Liver (tissue), 9 donors: ENCODE data around the gene KCNN3. TPM values are rescaled to one million over a fixed set of nuclear protein-coding genes. Genes with fewer than 3 reads are reported as not detected.

ENCODE experiments used
- DNase-seq: peaks from one replicate; pipeline ENCODE4 v3.0.0-alpha.2; 2017; ENCODE audit warnings: low spot score
- H3K27ac ChIP-seq, 2 donors: one replicate each; pipeline ENCODE4 v1.7.0; 2013; ENCODE audit warnings: inconsistent platforms in 2 of 2, low read length in 2 of 2, control low read depth in 1 of 2, low read depth in 1 of 2, mild to moderate bottlenecking in 1 of 2
- H3K27me3 ChIP-seq, 4 donors: one replicate each; pipeline versions ENCODE4 v1.6.1 to v1.7.0; 2013; ENCODE audit warnings: low read length in 3 of 4, inconsistent platforms in 1 of 4, mild to moderate bottlenecking in 1 of 4, moderate library complexity in 1 of 4; ENCODE audit not compliant: control insufficient read depth in 4 of 4, insufficient read depth in 4 of 4
- H3K36me3 ChIP-seq, 4 donors: one replicate each; pipeline versions ENCODE4 v1.6.1 to v1.7.0; 2013; ENCODE audit warnings: low read length in 3 of 4, mild to moderate bottlenecking in 3 of 4, low read depth in 1 of 4, moderate library complexity in 1 of 4; ENCODE audit not compliant: control insufficient read depth in 4 of 4, insufficient read depth in 3 of 4
- H3K4me1 ChIP-seq, 4 donors: one replicate each; pipeline versions ENCODE4 v1.6.1 to v1.7.0; 2013; ENCODE audit warnings: low read length in 3 of 4, mild to moderate bottlenecking in 3 of 4, moderate library complexity in 1 of 4; ENCODE audit not compliant: control insufficient read depth in 4 of 4, insufficient read depth in 4 of 4
- H3K4me3 ChIP-seq, 3 donors: one replicate each; pipeline versions ENCODE4 v1.6.1 to v1.7.0; 2013; ENCODE audit warnings: low read length in 3 of 3, control low read depth in 1 of 3, low read depth in 1 of 3, mild to moderate bottlenecking in 1 of 3
- H3K9ac ChIP-seq, 2 donors: one replicate each; pipeline ENCODE4 v1.7.0; 2013; ENCODE audit warnings: low read length in 2 of 2, mild to moderate bottlenecking in 2 of 2, moderate library complexity in 2 of 2, control low read depth in 1 of 2, low read depth in 1 of 2
- H3K9me3 ChIP-seq, 4 donors: one replicate each; pipeline versions ENCODE4 v1.6.1 to v1.7.0; 2013; ENCODE audit warnings: low read length in 3 of 4; ENCODE audit not compliant: control insufficient read depth in 4 of 4
- EGR1 ChIP-seq, 2 donors: IDR thresholded peaks; 2 replicates each; pipeline ENCODE4 v1.6.1; 2016 to 2018; ENCODE audit warnings: antibody characterized with exemption in 2 of 2, low read depth in 2 of 2
- FOXA1 ChIP-seq: IDR thresholded peaks from 2 replicates; pipeline ENCODE4 v1.6.1; 2016; ENCODE audit warnings: antibody characterized with exemption
- FOXA2 ChIP-seq: IDR thresholded peaks from 2 replicates; pipeline ENCODE4 v1.6.1; 2016; ENCODE audit warnings: antibody characterized with exemption
- HNF4G ChIP-seq: IDR thresholded peaks from 2 replicates; pipeline ENCODE4 v1.6.1; 2016; ENCODE audit warnings: antibody characterized with exemption
- JUND ChIP-seq, 2 donors: IDR thresholded peaks; 2 replicates each; pipeline ENCODE4 v1.6.1; 2016; ENCODE audit warnings: antibody characterized with exemption in 2 of 2
- RAD21 ChIP-seq, 2 donors: IDR thresholded peaks; 2 replicates each; pipeline ENCODE4 v1.6.1; 2016; ENCODE audit warnings: antibody characterized with exemption in 2 of 2, mild to moderate bottlenecking in 2 of 2
- RXRA ChIP-seq, 2 donors: IDR thresholded peaks; 2 replicates each; pipeline ENCODE4 v1.6.1; 2017 to 2018; ENCODE audit warnings: antibody characterized with exemption in 2 of 2, mild to moderate bottlenecking in 1 of 2
- YY1 ChIP-seq: IDR thresholded peaks from 2 replicates; pipeline ENCODE4 v1.6.1; 2016; ENCODE audit warnings: antibody characterized with exemption, mild to moderate bottlenecking
- WGBS: extraction: QIAGEN DNeasy Blood & Tissue Kit; methylation state at CpG from one replicate; pipeline ENCODE4 v1.1.7; 2013; 5-methylcytosine and 5-hydroxymethylcytosine counted together
- polyA plus RNA-seq, 2 donors: library from polyadenylated mRNA; stranded (reverse) in 1 of 2; unstranded in 1 of 2; fragments of 200-250 nt in 1 of 2; fragments of >200 nt in 1 of 2; fragmentation: Nextera tagmentation in 1 of 2; extraction: Ambion mirVana in 1 of 2; gene quantifications; one replicate each; pipeline versions ENCODE4 v1.2.1 to v1.2.3, GENCODE V29; 2013 to 2015
- total RNA-seq, 2 donors: library from RNA; depleted of rRNA; stranded (reverse); fragments of >200 nt; gene quantifications; one replicate each; pipeline ENCODE4 v1.2.3, GENCODE V29; 2014
- TF ChIP-seq, protein P1 (sequence below): fragments of 150-350 bp; IDR thresholded peaks from 2 replicates; pipeline ENCODE4 v1.5.1; 2017; ENCODE audit warnings: improper control_type of control experiment, low read depth, low read length; ENCODE audit not compliant: missing input control
- TF ChIP-seq, protein P2 (sequence below): IDR thresholded peaks from 2 replicates; pipeline ENCODE4 v1.6.1; 2016; ENCODE audit warnings: antibody characterized with exemption
- TF ChIP-seq, protein P3 (sequence below): IDR thresholded peaks from 2 replicates; pipeline ENCODE4 v1.6.1; 2016; ENCODE audit warnings: antibody characterized with exemption, mild to moderate bottlenecking
- TF ChIP-seq, protein P4 (sequence below): IDR thresholded peaks from 2 replicates; pipeline ENCODE4 v1.6.1; 2016; ENCODE audit warnings: antibody characterized with exemption
- TF ChIP-seq, protein P5 (sequence below): IDR thresholded peaks from 2 replicates; pipeline ENCODE4 v1.6.1; 2016; ENCODE audit warnings: antibody characterized with exemption
- donor health status: healthy.
- donor health status: healthy.
- donor health status: healthy.
- donor health status: healthy.
- donor health status: healthy.

KCNN3 gene
- total and polyA plus RNA-seq, 4 donors = 0.09 to 0.68 (median 0.15) TPM

DNA sequence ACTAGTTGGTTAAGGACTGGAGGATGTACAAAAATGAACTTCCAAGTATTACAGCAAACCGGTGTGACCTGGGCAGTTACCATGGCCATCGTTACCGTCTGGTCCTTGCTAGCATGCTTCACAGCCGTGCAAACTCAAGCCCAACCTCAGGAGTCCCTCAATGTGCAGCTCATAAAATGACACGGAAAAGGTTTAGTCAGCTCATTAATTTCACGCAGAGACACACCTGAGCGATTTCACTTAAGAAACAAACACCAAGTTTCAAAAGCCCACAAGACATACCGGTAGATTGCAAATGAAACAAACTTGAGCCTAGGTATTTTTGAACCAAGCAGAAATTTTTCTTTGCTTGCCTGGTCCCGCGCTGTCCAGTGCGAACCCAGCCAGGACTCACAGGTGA is 157.1 kb downstream of the KCNN3 start (continued):
- TF ChIP-seq, protein P1, sequence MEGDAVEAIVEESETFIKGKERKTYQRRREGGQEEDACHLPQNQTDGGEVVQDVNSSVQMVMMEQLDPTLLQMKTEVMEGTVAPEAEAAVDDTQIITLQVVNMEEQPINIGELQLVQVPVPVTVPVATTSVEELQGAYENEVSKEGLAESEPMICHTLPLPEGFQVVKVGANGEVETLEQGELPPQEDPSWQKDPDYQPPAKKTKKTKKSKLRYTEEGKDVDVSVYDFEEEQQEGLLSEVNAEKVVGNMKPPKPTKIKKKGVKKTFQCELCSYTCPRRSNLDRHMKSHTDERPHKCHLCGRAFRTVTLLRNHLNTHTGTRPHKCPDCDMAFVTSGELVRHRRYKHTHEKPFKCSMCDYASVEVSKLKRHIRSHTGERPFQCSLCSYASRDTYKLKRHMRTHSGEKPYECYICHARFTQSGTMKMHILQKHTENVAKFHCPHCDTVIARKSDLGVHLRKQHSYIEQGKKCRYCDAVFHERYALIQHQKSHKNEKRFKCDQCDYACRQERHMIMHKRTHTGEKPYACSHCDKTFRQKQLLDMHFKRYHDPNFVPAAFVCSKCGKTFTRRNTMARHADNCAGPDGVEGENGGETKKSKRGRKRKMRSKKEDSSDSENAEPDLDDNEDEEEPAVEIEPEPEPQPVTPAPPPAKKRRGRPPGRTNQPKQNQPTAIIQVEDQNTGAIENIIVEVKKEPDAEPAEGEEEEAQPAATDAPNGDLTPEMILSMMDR = no peak
- no peak for TF ChIP-seq FOXA2
- no peak for TF ChIP-seq RAD21 (IDR thresholded peaks at IDR 0.05)
- TF ChIP-seq JUND (IDR thresholded peaks at IDR 0.05) = no peak

DNA sequence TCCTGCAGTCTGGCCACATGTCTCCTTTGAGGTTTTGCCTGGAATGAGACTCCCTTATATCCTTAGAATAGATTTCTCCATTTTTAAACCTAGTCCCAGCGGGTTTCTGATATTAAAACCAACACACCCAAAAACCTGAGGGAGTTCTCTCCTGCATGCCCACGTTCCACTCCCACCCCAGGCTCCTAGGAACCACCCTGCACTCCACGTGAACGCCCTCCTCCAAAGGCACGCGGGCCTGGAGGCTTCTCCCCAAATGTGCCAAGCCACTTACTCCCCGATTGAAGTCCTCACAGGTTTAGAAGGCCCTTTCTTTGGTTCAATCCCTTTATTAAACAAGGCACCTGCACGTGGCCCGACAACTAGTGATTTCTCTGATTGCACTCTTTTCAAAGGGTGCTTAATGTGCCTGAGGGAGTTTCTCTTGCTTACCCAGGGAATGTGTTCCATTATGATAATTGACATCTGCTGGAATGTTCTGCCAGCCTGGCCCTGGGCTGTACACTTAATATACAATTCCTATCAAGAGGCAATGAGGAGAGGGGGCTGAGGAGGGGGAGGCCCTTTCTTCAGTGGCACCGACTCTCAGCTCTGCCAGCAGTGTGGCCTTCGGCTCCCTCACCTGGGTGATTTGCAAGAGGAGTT is 157.8 kb downstream of the KCNN3 start:
- Histone ChIP-seq H3K9me3 (no peaks in the 10 kb centered on the region), H3K36me3 (no peaks in the 10 kb centered on the region), H3K27me3 (no peaks in the 10 kb centered on the region), H3K9ac (no peak overlapping the region), H3K4me3 (no peak overlapping the region), H3K27ac (no peak overlapping the region), H3K4me1 (no peaks in the 10 kb centered on the region)
- 90% methylated on average over 11 of the region's 11 CpGs for WGBS
- TF ChIP-seq JUND (IDR thresholded peaks at IDR 0.05) = no peak
- TF ChIP-seq RXRA (IDR thresholded peaks at IDR 0.05) = no peak
- TF ChIP-seq, protein P2, sequence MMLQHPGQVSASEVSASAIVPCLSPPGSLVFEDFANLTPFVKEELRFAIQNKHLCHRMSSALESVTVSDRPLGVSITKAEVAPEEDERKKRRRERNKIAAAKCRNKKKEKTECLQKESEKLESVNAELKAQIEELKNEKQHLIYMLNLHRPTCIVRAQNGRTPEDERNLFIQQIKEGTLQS = no peak
- TF ChIP-seq FOXA1 = no peak
- TF ChIP-seq, protein P3, sequence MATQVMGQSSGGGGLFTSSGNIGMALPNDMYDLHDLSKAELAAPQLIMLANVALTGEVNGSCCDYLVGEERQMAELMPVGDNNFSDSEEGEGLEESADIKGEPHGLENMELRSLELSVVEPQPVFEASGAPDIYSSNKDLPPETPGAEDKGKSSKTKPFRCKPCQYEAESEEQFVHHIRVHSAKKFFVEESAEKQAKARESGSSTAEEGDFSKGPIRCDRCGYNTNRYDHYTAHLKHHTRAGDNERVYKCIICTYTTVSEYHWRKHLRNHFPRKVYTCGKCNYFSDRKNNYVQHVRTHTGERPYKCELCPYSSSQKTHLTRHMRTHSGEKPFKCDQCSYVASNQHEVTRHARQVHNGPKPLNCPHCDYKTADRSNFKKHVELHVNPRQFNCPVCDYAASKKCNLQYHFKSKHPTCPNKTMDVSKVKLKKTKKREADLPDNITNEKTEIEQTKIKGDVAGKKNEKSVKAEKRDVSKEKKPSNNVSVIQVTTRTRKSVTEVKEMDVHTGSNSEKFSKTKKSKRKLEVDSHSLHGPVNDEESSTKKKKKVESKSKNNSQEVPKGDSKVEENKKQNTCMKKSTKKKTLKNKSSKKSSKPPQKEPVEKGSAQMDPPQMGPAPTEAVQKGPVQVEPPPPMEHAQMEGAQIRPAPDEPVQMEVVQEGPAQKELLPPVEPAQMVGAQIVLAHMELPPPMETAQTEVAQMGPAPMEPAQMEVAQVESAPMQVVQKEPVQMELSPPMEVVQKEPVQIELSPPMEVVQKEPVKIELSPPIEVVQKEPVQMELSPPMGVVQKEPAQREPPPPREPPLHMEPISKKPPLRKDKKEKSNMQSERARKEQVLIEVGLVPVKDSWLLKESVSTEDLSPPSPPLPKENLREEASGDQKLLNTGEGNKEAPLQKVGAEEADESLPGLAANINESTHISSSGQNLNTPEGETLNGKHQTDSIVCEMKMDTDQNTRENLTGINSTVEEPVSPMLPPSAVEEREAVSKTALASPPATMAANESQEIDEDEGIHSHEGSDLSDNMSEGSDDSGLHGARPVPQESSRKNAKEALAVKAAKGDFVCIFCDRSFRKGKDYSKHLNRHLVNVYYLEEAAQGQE = no peak
- no peak for TF ChIP-seq HNF4G
- no peak for TF ChIP-seq FOXA2
- TF ChIP-seq, protein P1 = no peak
- TF ChIP-seq EGR1 (IDR thresholded peaks at IDR 0.05; ENCODE audit: low read depth in 2 of 2) = no peak
- TF ChIP-seq, protein P4, sequence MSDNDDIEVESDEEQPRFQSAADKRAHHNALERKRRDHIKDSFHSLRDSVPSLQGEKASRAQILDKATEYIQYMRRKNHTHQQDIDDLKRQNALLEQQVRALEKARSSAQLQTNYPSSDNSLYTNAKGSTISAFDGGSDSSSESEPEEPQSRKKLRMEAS = no peak
- no peak for TF ChIP-seq YY1
- TF ChIP-seq, protein P5, sequence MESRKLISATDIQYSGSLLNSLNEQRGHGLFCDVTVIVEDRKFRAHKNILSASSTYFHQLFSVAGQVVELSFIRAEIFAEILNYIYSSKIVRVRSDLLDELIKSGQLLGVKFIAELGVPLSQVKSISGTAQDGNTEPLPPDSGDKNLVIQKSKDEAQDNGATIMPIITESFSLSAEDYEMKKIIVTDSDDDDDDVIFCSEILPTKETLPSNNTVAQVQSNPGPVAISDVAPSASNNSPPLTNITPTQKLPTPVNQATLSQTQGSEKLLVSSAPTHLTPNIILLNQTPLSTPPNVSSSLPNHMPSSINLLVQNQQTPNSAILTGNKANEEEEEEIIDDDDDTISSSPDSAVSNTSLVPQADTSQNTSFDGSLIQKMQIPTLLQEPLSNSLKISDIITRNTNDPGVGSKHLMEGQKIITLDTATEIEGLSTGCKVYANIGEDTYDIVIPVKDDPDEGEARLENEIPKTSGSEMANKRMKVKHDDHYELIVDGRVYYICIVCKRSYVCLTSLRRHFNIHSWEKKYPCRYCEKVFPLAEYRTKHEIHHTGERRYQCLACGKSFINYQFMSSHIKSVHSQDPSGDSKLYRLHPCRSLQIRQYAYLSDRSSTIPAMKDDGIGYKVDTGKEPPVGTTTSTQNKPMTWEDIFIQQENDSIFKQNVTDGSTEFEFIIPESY = no peak
- DNase-seq = no peak
